MCF 10A (cell line): ENCODE measurements around the gene GPR141. TPM values are rescaled to one million over a fixed set of nuclear protein-coding genes. Genes with fewer than 3 reads are reported as not detected.

Source experiments
- BruUV-seq: library from RNA; stranded (reverse); fragments of 400-500 nt; replicated peaks from 2 replicates; lab custom pipeline; 2021; lab: Mats Ljungman, UMichigan
- CTCF ChIA-PET: fragments of 300-600 bp; sonication (Branson Sonifier 250); formaldehyde crosslinking; extraction: SDS; loops from one replicate; lab custom pipeline; 2021; ENCODE audit warnings: antibody characterized with exemption, inconsistent platforms; lab: Yijun Ruan, JAX
- POLR2A ChIA-PET: fragments of 300-600, 350-650 bp; sonication (Branson Sonifier 250); formaldehyde crosslinking; extraction: SDS; loops from one replicate; lab custom pipeline; 2020; ENCODE audit warnings: antibody characterized with exemption, inconsistent platforms; lab: Yijun Ruan, JAX
- DNase-seq: peaks from one replicate; pipeline ENCODE4 v3.0.0-alpha.2; 2018; ENCODE audit not compliant: unreplicated experiment
- H3K27ac Mint-ChIP-seq: one replicate; pipeline ENCODE4 v1.8.0; 2022; ENCODE audit warnings: mild to moderate bottlenecking, low read depth, mixed read lengths; ENCODE audit not compliant: unreplicated experiment
- H3K27me3 Mint-ChIP-seq: one replicate; pipeline ENCODE4 v1.8.0; 2022; ENCODE audit warnings: mixed read lengths; ENCODE audit not compliant: insufficient read depth, unreplicated experiment
- H3K36me3 Mint-ChIP-seq: one replicate; pipeline ENCODE4 v1.8.0; 2022; ENCODE audit warnings: mild to moderate bottlenecking, moderate library complexity, mixed read lengths; ENCODE audit not compliant: insufficient read depth, unreplicated experiment
- H3K4me1 Mint-ChIP-seq: one replicate; pipeline ENCODE4 v1.8.0; 2022; ENCODE audit warnings: mixed read lengths; ENCODE audit not compliant: insufficient read depth, unreplicated experiment
- H3K4me3 Mint-ChIP-seq: one replicate; pipeline ENCODE4 v1.8.0; 2022; ENCODE audit warnings: mild to moderate bottlenecking, moderate library complexity, mixed read lengths; ENCODE audit not compliant: unreplicated experiment
- H3K9me3 Mint-ChIP-seq: one replicate; pipeline ENCODE4 v1.8.0; 2022; ENCODE audit warnings: mixed read lengths; ENCODE audit not compliant: unreplicated experiment
- CTCF ChIP-seq: fragments of 200-600 bp; IDR thresholded peaks from one replicate; pipeline ENCODE4 v1.8.0; 2022; ENCODE audit warnings: antibody characterized with exemption, mild to moderate bottlenecking; ENCODE audit not compliant: unreplicated experiment
- intact Hi-C: fragments of 100-400 bp; cut with micrococcal nuclease; formaldehyde crosslinking; loops from 2 replicates; pipeline ENCODE4 v1.14.1; 2022
- total RNA-seq: library from RNA; stranded (reverse); gene quantifications from 2 replicates; pipeline ENCODE4 v1.2.3, GENCODE V29; 2022

The GPR141 gene
- total RNA-seq, 1 experiment from 2014 or later = 2.8 TPM

DNA sequence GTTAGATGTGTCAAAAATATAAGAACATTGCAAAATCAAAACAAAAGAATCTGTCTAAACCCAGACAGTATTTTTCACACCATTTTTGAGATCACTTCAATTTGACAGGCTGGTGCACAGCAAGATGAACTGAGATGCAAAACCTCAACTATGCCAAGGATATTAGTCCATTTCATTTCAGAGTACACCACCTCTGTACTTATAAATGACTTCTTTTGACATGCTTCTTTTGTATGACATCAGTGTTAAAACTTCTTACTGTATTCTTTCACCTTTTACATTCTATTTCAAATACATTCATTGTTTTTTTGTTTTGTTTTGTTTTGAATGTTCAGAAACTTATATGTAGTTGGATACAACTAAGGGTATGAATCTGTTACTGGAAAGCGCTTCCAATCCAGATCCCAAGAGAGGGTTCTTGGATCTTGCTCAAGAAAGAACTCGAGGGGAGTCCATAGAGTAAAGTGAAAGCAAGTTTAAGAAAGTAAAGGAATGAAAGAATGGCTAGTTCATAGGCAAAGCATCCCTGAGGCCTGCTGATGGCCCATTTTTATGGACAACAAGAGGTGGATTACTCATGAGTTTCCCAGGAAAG, 23.5 kb upstream of the GPR141 start:
- Mint-ChIP-seq H3K36me3 (peaks cover 4% of the 10 kb centered on the region), H3K27me3 (no peaks in the 10 kb centered on the region), H3K4me3 (no peak overlapping the region), H3K9me3 (no peaks in the 10 kb centered on the region), H3K27ac (no peak overlapping the region), H3K4me1 (peaks cover 12% of the 10 kb centered on the region)
- ChIA-PET POLR2A (no interaction called here), CTCF (no interaction called here)
- intact Hi-C loops = no loop called here
- DNase-seq = no peak
- no TSS peak for BruUV-seq
- TF ChIP-seq CTCF = no peak

DNA sequence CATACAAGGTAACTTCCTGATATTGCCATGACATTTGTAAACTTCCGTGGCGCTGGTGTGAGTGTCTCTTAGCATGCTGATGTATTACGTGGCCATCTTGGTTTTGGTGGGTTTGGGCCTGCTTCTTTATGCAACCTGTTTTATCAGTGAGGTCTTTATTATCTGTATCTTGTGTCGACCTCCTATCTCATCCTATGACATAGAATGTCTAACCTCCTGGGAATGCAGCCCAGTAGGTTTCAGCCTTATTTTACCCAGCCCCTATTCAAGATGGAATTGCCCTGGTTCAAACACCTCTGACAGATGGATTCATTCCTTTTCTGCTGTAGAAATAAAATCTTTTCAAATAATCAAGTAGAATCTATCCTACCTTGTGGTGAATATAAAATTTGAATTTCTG, 23.0 kb upstream of the GPR141 start:
- intact Hi-C loops = no loop called here
- POLR2A ChIA-PET = no interaction called here
- CTCF ChIA-PET = no interaction called here
- DNase-seq = no peak
- TF ChIP-seq CTCF = no peak
- Mint-ChIP-seq H3K27ac (no peak overlapping the region), H3K4me1 (peaks cover 18% of the 10 kb centered on the region), H3K4me3 (no peak overlapping the region), H3K36me3 (peaks cover 4% of the 10 kb centered on the region), H3K27me3 (no peaks in the 10 kb centered on the region), H3K9me3 (no peaks in the 10 kb centered on the region)
- BruUV-seq = no TSS peak

GRCh38 chr7:37663693-37664092, 19.9 kb upstream of the GPR141 start:
- no peak overlapping the region for H3K27ac Mint-ChIP-seq
- intact Hi-C loops = no loop called here
- H3K4me1 Mint-ChIP-seq = peaks cover 33% of the 10 kb centered on the region
- DNase-seq = no peak
- no peaks in the 10 kb centered on the region for H3K9me3 Mint-ChIP-seq
- H3K4me3 Mint-ChIP-seq = no peak overlapping the region
- ChIA-PET CTCF (interaction anchor here (1.2 kb wide), 1 partner anchor 19 kb away, joined by 3 read pairs; no protein-coding TSS in a partner anchor), POLR2A (no interaction called here)
- TF ChIP-seq CTCF = no peak
- H3K36me3 Mint-ChIP-seq = peaks cover 4% of the 10 kb centered on the region
- BruUV-seq = no TSS peak
- H3K27me3 Mint-ChIP-seq = no peaks in the 10 kb centered on the region

DNA sequence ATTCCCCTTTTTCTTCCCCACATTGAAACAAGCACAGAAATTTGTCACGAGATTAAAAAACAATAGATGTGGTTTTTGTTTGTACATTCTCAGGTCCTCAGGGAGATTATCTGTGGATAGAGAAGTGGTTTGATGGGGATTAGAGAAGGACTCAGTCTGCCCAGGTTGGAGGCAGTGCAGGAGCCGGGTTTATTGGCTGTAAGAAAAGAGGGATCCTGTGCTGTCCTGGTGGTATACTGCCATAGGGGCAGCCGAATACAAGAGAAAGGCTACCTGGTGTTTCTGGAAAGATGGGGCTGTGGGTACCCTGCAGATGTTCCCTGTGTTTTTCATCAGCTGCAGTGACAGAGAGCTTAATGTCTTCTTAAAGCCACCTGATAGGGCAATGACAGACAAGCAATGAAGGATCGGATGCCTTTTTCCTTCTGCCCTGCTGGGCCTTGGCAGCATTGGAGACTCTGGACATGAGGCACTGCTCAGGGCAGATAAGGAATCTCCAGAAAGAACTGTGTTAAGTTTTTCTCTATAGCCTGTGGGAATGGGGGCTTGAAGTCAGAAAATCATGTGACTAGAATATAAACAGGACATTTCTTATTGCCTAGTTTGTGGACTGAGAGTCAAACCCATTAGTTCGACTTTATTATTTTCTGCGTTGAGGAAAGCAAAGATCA, 18.1 kb upstream of the GPR141 start:
- no peak for TF ChIP-seq CTCF
- peak overlapping the region; percentile 70 for H3K27ac Mint-ChIP-seq
- peaks cover 33% of the 10 kb centered on the region for H3K4me1 Mint-ChIP-seq
- DNase-seq = no peak
- H3K27me3 Mint-ChIP-seq = no peaks in the 10 kb centered on the region
- no peak overlapping the region for H3K4me3 Mint-ChIP-seq
- H3K36me3 Mint-ChIP-seq = peaks cover 4% of the 10 kb centered on the region
- no peaks in the 10 kb centered on the region for H3K9me3 Mint-ChIP-seq
- TSS peak; percentile 95 for BruUV-seq
- POLR2A ChIA-PET = interaction anchor here (0.6 to 1.9 kb wide), 15 partner anchors 12 to 439 kb away, joined by 3 to 8 read pairs (median 3); partner anchors contain the start of gene GPR141
- intact Hi-C loops = loop anchor here (1.0 kb wide), 1 partner anchor 20 kb away; no protein-coding TSS in a partner anchor
- CTCF ChIA-PET = interaction anchor here (0.6 to 1.8 kb wide), 9 partner anchors 21 to 178 kb away, joined by 3 to 11 read pairs (median 4); no protein-coding TSS in a partner anchor
